ENCODE results near the gene SPIRE2. TPM values are rescaled to one million over a fixed set of nuclear protein-coding genes. Genes with fewer than 3 reads are reported as not detected.

The SPIRE2 gene
- polyA plus RNA-seq, 1 donor from 2014 or later: 45.0 TPM

DNA sequence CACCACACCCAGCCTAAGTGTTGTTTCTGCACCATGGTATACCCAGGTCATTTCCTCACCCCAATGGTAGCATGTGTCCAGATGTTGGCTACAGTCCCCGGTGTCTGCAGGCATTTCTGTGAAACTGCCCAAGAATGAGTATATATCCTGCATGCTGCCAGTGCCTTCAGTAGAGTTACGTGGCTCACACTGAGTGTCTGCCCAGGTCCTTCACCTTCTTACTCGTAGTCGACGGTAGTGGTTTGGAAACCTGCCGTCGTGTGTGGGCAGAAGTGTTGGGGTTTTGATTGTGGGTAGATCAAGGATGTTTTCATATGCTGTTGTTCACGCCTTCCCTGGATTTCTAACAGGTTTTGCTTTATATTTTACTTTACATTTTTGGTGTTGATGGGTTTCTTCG is 61.9 kb downstream of the SPIRE2 start:
- Histone ChIP-seq H3K36me3 (ENCODE audit: insufficient read depth, low read length) (peaks cover 5% of the 10 kb centered on the region), H3K4me3 (ENCODE audit: low read length) (no peak overlapping the region), H3K9me3 (ENCODE audit: low read length) (no peaks in the 10 kb centered on the region), H3K79me2 (replicated peaks; ENCODE audit: insufficient read depth, low read length) (no peaks in the 10 kb centered on the region), H3K9me2 (ENCODE audit: insufficient read depth, low read length) (no peaks in the 10 kb centered on the region), H3K27me3 (ENCODE audit: insufficient read depth, low read depth, low read length) (no peaks in the 10 kb centered on the region), H4K20me1 (ENCODE audit: insufficient read depth) (no peaks in the 10 kb centered on the region), H3K4me2 (ENCODE audit: low read length) (no peak overlapping the region), H3K9ac (ENCODE audit: low read length) (no peak overlapping the region), H3F3A (ENCODE audit: insufficient read depth, low read length, poor library complexity, severe bottlenecking) (no peaks in the 10 kb centered on the region), H2AFZ (ENCODE audit: low read depth, low read length) (no peak overlapping the region), H3K27ac (ENCODE audit: low read length) (no peak overlapping the region)
- no peak for TF ChIP-seq EP300 (conservative IDR thresholded peaks at IDR 0.05; ENCODE audit: poor library complexity, severe bottlenecking)
- no peak for TF ChIP-seq POLR2AphosphoS5 (IDR thresholded peaks at IDR 0.05)
- TF ChIP-seq, protein P1, sequence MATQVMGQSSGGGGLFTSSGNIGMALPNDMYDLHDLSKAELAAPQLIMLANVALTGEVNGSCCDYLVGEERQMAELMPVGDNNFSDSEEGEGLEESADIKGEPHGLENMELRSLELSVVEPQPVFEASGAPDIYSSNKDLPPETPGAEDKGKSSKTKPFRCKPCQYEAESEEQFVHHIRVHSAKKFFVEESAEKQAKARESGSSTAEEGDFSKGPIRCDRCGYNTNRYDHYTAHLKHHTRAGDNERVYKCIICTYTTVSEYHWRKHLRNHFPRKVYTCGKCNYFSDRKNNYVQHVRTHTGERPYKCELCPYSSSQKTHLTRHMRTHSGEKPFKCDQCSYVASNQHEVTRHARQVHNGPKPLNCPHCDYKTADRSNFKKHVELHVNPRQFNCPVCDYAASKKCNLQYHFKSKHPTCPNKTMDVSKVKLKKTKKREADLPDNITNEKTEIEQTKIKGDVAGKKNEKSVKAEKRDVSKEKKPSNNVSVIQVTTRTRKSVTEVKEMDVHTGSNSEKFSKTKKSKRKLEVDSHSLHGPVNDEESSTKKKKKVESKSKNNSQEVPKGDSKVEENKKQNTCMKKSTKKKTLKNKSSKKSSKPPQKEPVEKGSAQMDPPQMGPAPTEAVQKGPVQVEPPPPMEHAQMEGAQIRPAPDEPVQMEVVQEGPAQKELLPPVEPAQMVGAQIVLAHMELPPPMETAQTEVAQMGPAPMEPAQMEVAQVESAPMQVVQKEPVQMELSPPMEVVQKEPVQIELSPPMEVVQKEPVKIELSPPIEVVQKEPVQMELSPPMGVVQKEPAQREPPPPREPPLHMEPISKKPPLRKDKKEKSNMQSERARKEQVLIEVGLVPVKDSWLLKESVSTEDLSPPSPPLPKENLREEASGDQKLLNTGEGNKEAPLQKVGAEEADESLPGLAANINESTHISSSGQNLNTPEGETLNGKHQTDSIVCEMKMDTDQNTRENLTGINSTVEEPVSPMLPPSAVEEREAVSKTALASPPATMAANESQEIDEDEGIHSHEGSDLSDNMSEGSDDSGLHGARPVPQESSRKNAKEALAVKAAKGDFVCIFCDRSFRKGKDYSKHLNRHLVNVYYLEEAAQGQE (IDR thresholded peaks at IDR 0.05; ENCODE audit: borderline replicate concordance): no peak
- TF ChIP-seq, protein P2, sequence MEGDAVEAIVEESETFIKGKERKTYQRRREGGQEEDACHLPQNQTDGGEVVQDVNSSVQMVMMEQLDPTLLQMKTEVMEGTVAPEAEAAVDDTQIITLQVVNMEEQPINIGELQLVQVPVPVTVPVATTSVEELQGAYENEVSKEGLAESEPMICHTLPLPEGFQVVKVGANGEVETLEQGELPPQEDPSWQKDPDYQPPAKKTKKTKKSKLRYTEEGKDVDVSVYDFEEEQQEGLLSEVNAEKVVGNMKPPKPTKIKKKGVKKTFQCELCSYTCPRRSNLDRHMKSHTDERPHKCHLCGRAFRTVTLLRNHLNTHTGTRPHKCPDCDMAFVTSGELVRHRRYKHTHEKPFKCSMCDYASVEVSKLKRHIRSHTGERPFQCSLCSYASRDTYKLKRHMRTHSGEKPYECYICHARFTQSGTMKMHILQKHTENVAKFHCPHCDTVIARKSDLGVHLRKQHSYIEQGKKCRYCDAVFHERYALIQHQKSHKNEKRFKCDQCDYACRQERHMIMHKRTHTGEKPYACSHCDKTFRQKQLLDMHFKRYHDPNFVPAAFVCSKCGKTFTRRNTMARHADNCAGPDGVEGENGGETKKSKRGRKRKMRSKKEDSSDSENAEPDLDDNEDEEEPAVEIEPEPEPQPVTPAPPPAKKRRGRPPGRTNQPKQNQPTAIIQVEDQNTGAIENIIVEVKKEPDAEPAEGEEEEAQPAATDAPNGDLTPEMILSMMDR (IDR thresholded peaks at IDR 0.05; ENCODE audit: poor library complexity, severe bottlenecking): no peak
- TF ChIP-seq RAD21 (conservative IDR thresholded peaks at IDR 0.05): no peak
- TF ChIP-seq SMC3 (conservative IDR thresholded peaks at IDR 0.05; ENCODE audit: poor library complexity): no peak

DNA sequence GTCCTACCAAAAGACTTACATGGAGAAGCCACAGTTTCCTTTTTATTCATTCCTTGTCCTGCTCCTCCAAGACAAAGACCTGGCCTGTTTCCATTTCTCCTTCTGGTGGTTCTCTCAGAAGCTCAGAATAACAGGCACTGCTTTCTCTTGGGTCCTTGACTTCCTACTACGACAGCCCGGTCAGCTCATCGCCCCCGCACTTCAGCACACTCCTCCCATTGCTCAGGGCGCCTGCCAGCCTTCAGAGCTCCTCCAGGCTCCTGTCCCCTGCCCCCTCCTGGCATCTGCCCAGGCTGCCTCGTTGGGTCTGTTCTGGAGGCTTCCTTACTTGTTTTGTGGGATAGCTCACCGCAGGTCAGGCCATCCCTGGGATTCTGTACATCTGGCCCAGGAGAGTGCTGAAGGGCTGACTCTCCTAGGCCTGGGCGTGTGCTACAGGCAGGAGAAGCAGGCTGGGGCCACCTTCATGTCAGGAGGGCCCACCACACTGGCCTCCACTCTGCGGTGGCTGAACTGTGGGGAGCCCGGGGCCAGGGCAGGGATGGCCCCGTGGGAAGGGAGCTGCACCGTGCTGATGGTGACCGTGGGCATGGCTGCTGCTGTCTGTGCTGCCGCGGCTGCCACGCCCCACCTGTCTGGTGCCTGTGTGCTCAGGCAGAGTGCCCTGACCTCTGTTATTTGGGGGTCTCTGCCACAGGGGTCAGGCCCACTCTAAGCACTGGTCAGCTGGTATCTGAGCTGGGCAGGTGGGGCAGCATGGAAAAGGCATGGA is 62.8 kb downstream of the SPIRE2 start:
- Histone ChIP-seq H3K27ac (ENCODE audit: low read length) (no peak overlapping the region), H3K36me3 (ENCODE audit: insufficient read depth, low read length) (peaks cover 5% of the 10 kb centered on the region), H2AFZ (ENCODE audit: low read depth, low read length) (no peak overlapping the region), H3K9ac (ENCODE audit: low read length) (no peak overlapping the region), H3K9me2 (ENCODE audit: insufficient read depth, low read length) (no peaks in the 10 kb centered on the region), H3K4me2 (ENCODE audit: low read length) (no peak overlapping the region), H3F3A (ENCODE audit: insufficient read depth, low read length, poor library complexity, severe bottlenecking) (no peaks in the 10 kb centered on the region), H3K27me3 (ENCODE audit: insufficient read depth, low read depth, low read length) (no peaks in the 10 kb centered on the region), H3K79me2 (replicated peaks; ENCODE audit: insufficient read depth, low read length) (no peaks in the 10 kb centered on the region), H3K9me3 (ENCODE audit: low read length) (no peaks in the 10 kb centered on the region), H4K20me1 (ENCODE audit: insufficient read depth) (no peaks in the 10 kb centered on the region), H3K4me3 (ENCODE audit: low read length) (no peak overlapping the region)
- no peak for TF ChIP-seq RAD21 (conservative IDR thresholded peaks at IDR 0.05)
- no peak for TF ChIP-seq EZH2 (IDR thresholded peaks at IDR 0.05; ENCODE audit: borderline replicate concordance, insufficient read depth, low read length, poor library complexity, severe bottlenecking)
- TF ChIP-seq, protein P1 (IDR thresholded peaks at IDR 0.05; ENCODE audit: borderline replicate concordance): no peak
- TF ChIP-seq EP300 (conservative IDR thresholded peaks at IDR 0.05; ENCODE audit: poor library complexity, severe bottlenecking): no peak
- TF ChIP-seq POLR2AphosphoS5 (IDR thresholded peaks at IDR 0.05): no peak
- TF ChIP-seq, protein P2 (IDR thresholded peaks at IDR 0.05; ENCODE audit: poor library complexity, severe bottlenecking): no peak
- no peak for TF ChIP-seq TAF1 (IDR thresholded peaks at IDR 0.05; ENCODE audit: low read depth)
